ENCODE data around the gene RAB3GAP2.
"Not testable (repeated sequence)": the region's sequence is repeated elsewhere in the genome, so short reads cannot be mapped to it uniquely, and the experiment has no call there.

- not testable (repeated sequence) for TF ChIP-seq CTCF (IDR thresholded peaks at IDR 0.05; ENCODE audit: low read depth, low read length); POLR2A (IDR thresholded peaks at IDR 0.05; ENCODE audit: extremely low read depth, insufficient read length)
- TF ChIP-seq, protein P1, sequence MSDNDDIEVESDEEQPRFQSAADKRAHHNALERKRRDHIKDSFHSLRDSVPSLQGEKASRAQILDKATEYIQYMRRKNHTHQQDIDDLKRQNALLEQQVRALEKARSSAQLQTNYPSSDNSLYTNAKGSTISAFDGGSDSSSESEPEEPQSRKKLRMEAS (IDR thresholded peaks at IDR 0.05; ENCODE audit: low read depth, low read length) = not testable (repeated sequence)
Observed at GRCh38 chr1:220245900-220246299, 26.4 kb downstream of the RAB3GAP2 start.

All from NB4 (cell line).